Endothelial cell (in vitro differentiated cells): Measurements from ENCODE around the gene SH3TC1. TPM values are rescaled to one million over a fixed set of nuclear protein-coding genes. Genes with fewer than 3 reads are reported as not detected.

ENCODE experiments used
- DNase-seq: peaks from one replicate; pipeline ENCODE4 v3.0.0; 2021; ENCODE audit warnings: low spot score
- H3K27ac Mint-ChIP-seq: one replicate; pipeline ENCODE4 v1.8.0; 2021; ENCODE audit warnings: mixed read lengths, inconsistent platforms; ENCODE audit not compliant: unreplicated experiment
- H3K27me3 Mint-ChIP-seq: one replicate; pipeline ENCODE4 v1.8.0; 2021; ENCODE audit warnings: mild to moderate bottlenecking, moderate library complexity, mixed read lengths, inconsistent platforms; ENCODE audit not compliant: unreplicated experiment
- H3K36me3 Mint-ChIP-seq: one replicate; pipeline ENCODE4 v1.8.0; 2021; ENCODE audit warnings: mild to moderate bottlenecking, low read depth, mixed read lengths, inconsistent platforms; ENCODE audit not compliant: unreplicated experiment
- H3K4me1 Mint-ChIP-seq: one replicate; pipeline ENCODE4 v1.8.0; 2021; ENCODE audit warnings: mild to moderate bottlenecking, mixed read lengths, inconsistent platforms; ENCODE audit not compliant: unreplicated experiment
- H3K4me3 Mint-ChIP-seq: one replicate; pipeline ENCODE4 v1.8.0; 2021; ENCODE audit warnings: mild to moderate bottlenecking, mixed read lengths, inconsistent platforms; ENCODE audit not compliant: unreplicated experiment
- H3K9me3 Mint-ChIP-seq: one replicate; pipeline ENCODE4 v1.8.0; 2021; ENCODE audit warnings: mixed read lengths, inconsistent platforms; ENCODE audit not compliant: unreplicated experiment
- CTCF ChIP-seq: fragments of 200-600 bp; sonication (generic); IDR thresholded peaks from one replicate; pipeline ENCODE4 v1.5.0; 2021; ENCODE audit warnings: antibody characterized with exemption; ENCODE audit not compliant: unreplicated experiment
- total RNA-seq: library from RNA; stranded (reverse); fragmentation: NEBNext Ultra II Directional; extraction: Animal tissue kit (Norgen Biotek cat#: 25700); gene quantifications from one replicate; pipeline ENCODE4 v1.2.1, GENCODE V29; 2021; ENCODE audit not compliant: unreplicated experiment

The SH3TC1 gene
- total RNA-seq, 1 donor from 2014 or later: 114 TPM

GRCh38 chr4:8260656-8261111 lies 61.6 kb downstream of the SH3TC1 start:
- peaks cover 9% of the 10 kb centered on the region for H3K27me3 Mint-ChIP-seq
- TF ChIP-seq CTCF: no peak
- no peak overlapping the region for H3K4me3 Mint-ChIP-seq
- H3K4me1 Mint-ChIP-seq: no peaks in the 10 kb centered on the region
- no peak for DNase-seq
- H3K36me3 Mint-ChIP-seq: no peaks in the 10 kb centered on the region
- no peak overlapping the region for H3K27ac Mint-ChIP-seq
- no peaks in the 10 kb centered on the region for H3K9me3 Mint-ChIP-seq

- no peaks in the 10 kb centered on the region for H3K36me3 Mint-ChIP-seq
- peaks cover 9% of the 10 kb centered on the region for H3K27me3 Mint-ChIP-seq
- no peak for DNase-seq
- TF ChIP-seq CTCF: no peak
- H3K4me1 Mint-ChIP-seq: peaks cover 4% of the 10 kb centered on the region
- no peak overlapping the region for H3K4me3 Mint-ChIP-seq
- no peak overlapping the region for H3K27ac Mint-ChIP-seq
- H3K9me3 Mint-ChIP-seq: no peaks in the 10 kb centered on the region
Observed at GRCh38 chr4:8261851-8262535, 62.9 kb downstream of the SH3TC1 start.

- Mint-ChIP-seq H3K9me3 (no peaks in the 10 kb centered on the region), H3K4me1 (peaks cover 4% of the 10 kb centered on the region), H3K36me3 (no peaks in the 10 kb centered on the region), H3K27ac (no peak overlapping the region), H3K4me3 (no peak overlapping the region), H3K27me3 (peaks cover 9% of the 10 kb centered on the region)
- DNase-seq: no peak
- no peak for TF ChIP-seq CTCF
Observed at GRCh38 chr4:8262637-8263322, 63.7 kb downstream of the SH3TC1 start.

- no peak for TF ChIP-seq CTCF
- Mint-ChIP-seq H3K27me3 (peaks cover 11% of the 10 kb centered on the region), H3K9me3 (no peaks in the 10 kb centered on the region), H3K4me1 (peaks cover 4% of the 10 kb centered on the region), H3K4me3 (no peak overlapping the region), H3K27ac (no peak overlapping the region), H3K36me3 (no peaks in the 10 kb centered on the region)
- DNase-seq: no peak
Observed at GRCh38 chr4:8263397-8263796, 64.3 kb downstream of the SH3TC1 start.

- no peak for DNase-seq
- Mint-ChIP-seq H3K36me3 (peaks cover 4% of the 10 kb centered on the region), H3K27ac (no peak overlapping the region), H3K27me3 (peaks cover 19% of the 10 kb centered on the region), H3K4me1 (peaks cover 4% of the 10 kb centered on the region), H3K9me3 (no peaks in the 10 kb centered on the region), H3K4me3 (no peak overlapping the region)
- TF ChIP-seq CTCF: no peak
Observed at GRCh38 chr4:8264106-8264505, 65.0 kb downstream of the SH3TC1 start.
